RWPE1 (cell line): ENCODE data around the gene ZNF805.
A peak's percentile ranks its signal among the peaks of the same experiment; 100 is the strongest.

Experiments
- CTCF ChIA-PET: fragments of 350-600 bp; sonication (Branson Sonifier 250); formaldehyde crosslinking; extraction: SDS; loops from one replicate; lab custom pipeline; 2021; lab: Yijun Ruan, JAX
- POLR2A ChIA-PET: fragments of 400-600 bp; formaldehyde crosslinking; extraction: SDS; loops from one replicate; lab custom pipeline; 2020; ENCODE audit warnings: antibody characterized with exemption; ENCODE audit not compliant: low non-redundant PET; lab: Yijun Ruan, JAX
- DNase-seq: peaks from one replicate; pipeline ENCODE4 v3.0.0; 2012; ENCODE audit warnings: low spot score
- H3K27ac ChIP-seq: fragments of 450-650 bp; 2 replicates; pipeline ENCODE4 v1.5.1; 2017
- CTCF ChIP-seq: fragments of 450-650 bp; conservative IDR thresholded peaks from 2 replicates; pipeline ENCODE4 v1.5.1; 2017; ENCODE audit warnings: low read depth, mild to moderate bottlenecking

Gene ZNF805

GRCh38 chr19:57288373-57288772, 47.9 kb downstream of the ZNF805 start:
- CTCF ChIA-PET: no interaction called here

GRCh38 chr19:57290970-57291369, 50.5 kb downstream of the ZNF805 start:
- no peak overlapping the region for H3K27ac ChIP-seq
- CTCF ChIA-PET: no interaction called here
- no peak for TF ChIP-seq CTCF
- POLR2A ChIA-PET: no interaction called here
- no peak for DNase-seq

More at GRCh38 chr19:57288373-57288772, 47.9 kb downstream of the ZNF805 start:
- no peak for DNase-seq
- no peak for TF ChIP-seq CTCF
- POLR2A ChIA-PET: no interaction called here
- H3K27ac ChIP-seq: no peak overlapping the region

GRCh38 chr19:57292547-57292946, 52.1 kb downstream of the ZNF805 start:
- ChIA-PET POLR2A (no interaction called here), CTCF (no interaction called here)
- no peak overlapping the region for H3K27ac ChIP-seq
- no peak for DNase-seq
- TF ChIP-seq CTCF: no peak

- CTCF ChIA-PET: no interaction called here
These were observed 53.3 kb downstream of the ZNF805 start for GRCh38 chr19:57293719-57294118.

DNA sequence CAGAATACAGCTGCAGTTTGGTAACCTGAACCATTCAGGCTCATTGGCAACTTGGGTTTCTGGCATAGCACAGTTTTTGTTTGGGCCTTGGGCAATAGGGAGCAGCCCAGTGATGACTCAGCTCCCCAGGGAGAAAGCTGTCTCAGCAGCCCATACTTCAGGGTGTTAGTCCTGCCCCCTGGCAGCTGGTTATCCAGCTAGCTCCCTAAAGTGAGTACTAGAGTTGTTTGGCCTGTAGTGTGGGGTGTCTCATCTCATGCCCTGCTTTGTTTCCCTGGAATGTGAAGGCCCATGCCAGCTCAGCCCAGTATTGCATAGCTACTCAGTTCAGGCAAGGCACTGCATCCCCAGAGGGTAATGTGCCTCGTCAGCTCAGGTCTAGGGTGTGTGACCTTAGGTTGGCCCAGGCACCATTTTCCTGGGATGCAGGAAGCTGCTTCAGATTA, 61.6 kb downstream of the ZNF805 start:
- POLR2A ChIA-PET: interaction anchor here (0.6 kb wide), 1 partner anchor 18 kb away, joined by 3 read pairs; no protein-coding TSS in a partner anchor

More at GRCh38 chr19:57293719-57294118, 53.3 kb downstream of the ZNF805 start:
- POLR2A ChIA-PET: interaction anchor here (0.6 kb wide), 1 partner anchor 41 kb away, joined by 3 read pairs; no protein-coding TSS in a partner anchor
- no peak for DNase-seq
- H3K27ac ChIP-seq: no peak overlapping the region
- no peak for TF ChIP-seq CTCF

DNA sequence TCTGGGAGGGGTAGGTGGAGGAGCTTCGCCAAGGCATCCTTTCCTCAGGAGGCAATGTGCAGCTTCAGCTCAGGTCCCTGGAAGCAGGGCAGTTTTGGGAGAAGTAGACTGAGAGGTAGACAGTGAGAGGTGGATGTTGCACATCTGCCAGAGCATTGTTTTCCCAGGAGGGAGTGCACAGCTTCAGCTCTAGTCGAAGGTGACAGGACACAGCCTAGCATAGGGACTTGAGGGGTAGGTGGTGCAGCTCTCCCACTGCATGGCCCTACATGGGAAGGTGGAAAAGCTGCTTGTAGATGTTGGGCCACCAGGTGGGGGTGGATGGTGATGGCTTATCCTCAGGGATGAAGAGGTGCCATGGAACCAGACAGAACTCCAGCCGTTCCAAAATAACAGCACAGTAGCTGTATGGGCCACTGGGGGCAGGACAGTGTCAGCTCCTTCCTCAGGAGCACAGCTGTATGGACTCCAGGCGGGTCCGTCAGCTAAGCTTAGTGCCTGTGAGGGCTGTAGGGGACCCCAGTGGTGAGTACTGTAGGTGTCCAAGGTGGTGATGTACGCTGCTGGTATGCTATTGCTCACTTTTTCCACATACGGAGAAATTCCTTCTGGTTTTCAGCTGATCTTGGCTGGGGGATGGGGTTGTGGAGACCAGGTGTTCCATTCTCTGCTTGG, 62.4 kb downstream of the ZNF805 start:
- peak overlapping the region; percentile 78 for H3K27ac ChIP-seq
- no peak for TF ChIP-seq CTCF
- DNase-seq: no peak
- ChIA-PET CTCF (interaction anchor here (0.6 kb wide), 1 partner anchor 27 kb away, joined by 3 read pairs; no protein-coding TSS in a partner anchor), POLR2A (no interaction called here)

More for the DNA sequence above, 61.6 kb downstream of the ZNF805 start:
- peak overlapping the region; percentile 78 for H3K27ac ChIP-seq
- CTCF ChIA-PET: no interaction called here
- TF ChIP-seq CTCF: no peak
- peak; percentile 91 for DNase-seq
